SU-DHL-6 (cell line): ENCODE measurements around the gene TTC3.
"Not testable (repeated sequence)": the region's sequence is repeated elsewhere in the genome, so short reads cannot be mapped to it uniquely, and the experiment has no call there.

ENCODE experiments used
- H2AFZ ChIP-seq: fragments of 200-600 bp; sonication (generic); 2 replicates; pipeline ENCODE4 v1.6.1; 2014; ENCODE audit warnings: low read depth, mild to moderate bottlenecking, moderate library complexity, mixed read lengths, antibody characterized with exemption, low read length; ENCODE audit not compliant: severe bottlenecking
- H3F3A ChIP-seq: fragments of 200-600 bp; shearing (Covaris generic); 2 replicates; pipeline ENCODE4 v1.6.0; 2016; ENCODE audit warnings: antibody characterized with exemption, mild to moderate bottlenecking; ENCODE audit not compliant: insufficient read depth
- H3K27ac ChIP-seq: fragments of 200-600 bp; sonication (generic); 2 replicates; pipeline ENCODE4 v1.5.1; 2016; ENCODE audit warnings: low read depth, mild to moderate bottlenecking, low read length, moderate library complexity, mixed read lengths
- H3K27me3 ChIP-seq: fragments of 200-600 bp; sonication (generic), shearing (Covaris generic); 2 replicates; pipeline ENCODE4 v1.6.0; 2014; ENCODE audit warnings: mild to moderate bottlenecking, low read length
- H3K36me3 ChIP-seq: fragments of 200-600 bp; sonication (generic); 2 replicates; pipeline ENCODE4 v1.6.1; 2014; ENCODE audit warnings: mild to moderate bottlenecking, low read length, mixed read lengths
- H3K4me2 ChIP-seq: fragments of 300-600, 200-600 bp; shearing (Covaris generic), sonication (generic); 2 replicates; pipeline ENCODE4 v1.6.0; 2014; ENCODE audit warnings: low read length, low read depth, mild to moderate bottlenecking; ENCODE audit not compliant: poor library complexity, severe bottlenecking
- H3K4me3 ChIP-seq: fragments of 200-600 bp; sonication (generic); 2 replicates; pipeline ENCODE4 v1.5.1; 2014; ENCODE audit warnings: antibody characterized with exemption, low read length, mild to moderate bottlenecking, mixed read lengths; ENCODE audit not compliant: insufficient read depth, poor library complexity, severe bottlenecking
- H3K79me2 ChIP-seq: fragments of 200-600 bp; sonication (generic); 2 replicates; pipeline ENCODE4 v1.6.1; 2014; ENCODE audit warnings: mild to moderate bottlenecking, low read length, moderate library complexity; ENCODE audit not compliant: insufficient read depth
- H3K9ac ChIP-seq: fragments of 200-600 bp; sonication (generic); 2 replicates; pipeline ENCODE4 v1.7.0; 2014; ENCODE audit warnings: mild to moderate bottlenecking, low read length
- H3K9me2 ChIP-seq: fragments of 200-600 bp; sonication (generic); replicated peaks from 2 replicates; pipeline ENCODE4 v1.6.1; 2014; ENCODE audit warnings: low read length; ENCODE audit not compliant: insufficient read depth
- H3K9me3 ChIP-seq: fragments of 200-600 bp; sonication (generic); 2 replicates; pipeline ENCODE4 v1.6.1; 2014; ENCODE audit warnings: low read length, mixed read lengths; ENCODE audit not compliant: insufficient read depth
- H4K20me1 ChIP-seq: fragments of 200-600 bp; sonication (generic); 2 replicates; pipeline ENCODE4 v1.6.1; 2014; ENCODE audit warnings: low read depth, mild to moderate bottlenecking, antibody characterized with exemption, low read length, moderate library complexity, mixed read lengths
- CTCF ChIP-seq: fragments of 200-600 bp; sonication (generic); IDR thresholded peaks from one replicate; pipeline ENCODE4 v1.5.1; 2017; ENCODE audit warnings: antibody characterized with exemption, mild to moderate bottlenecking, low read length, moderate library complexity; ENCODE audit not compliant: insufficient read depth, poor library complexity, severe bottlenecking
- EZH2phosphoT487 ChIP-seq: fragments of 200-600 bp; sonication (generic), shearing (Covaris generic); conservative IDR thresholded peaks from 2 replicates; pipeline ENCODE4 v1.6.1; 2018; ENCODE audit warnings: mild to moderate bottlenecking, antibody characterized with exemption, low read length, moderate library complexity, mixed read lengths

Gene TTC3

GRCh38 chr21:37101384-37101783, 28.3 kb downstream of the TTC3 start:
- no peak overlapping the region for H2AFZ ChIP-seq
- no peaks in the 10 kb centered on the region for H3F3A ChIP-seq
- H3K4me3 ChIP-seq, result no peak overlapping the region
- H3K36me3 ChIP-seq, result peaks cover 16% of the 10 kb centered on the region; the same call in 1 of the 2 replicates
- no peaks in the 10 kb centered on the region for H4K20me1 ChIP-seq
- no peak overlapping the region for H3K27ac ChIP-seq
- H3K9me2 ChIP-seq, result no peaks in the 10 kb centered on the region
- no peak overlapping the region for H3K9ac ChIP-seq
- no peak overlapping the region for H3K4me2 ChIP-seq
- H3K9me3 ChIP-seq, result no peaks in the 10 kb centered on the region
- TF ChIP-seq EZH2phosphoT487 (no peak), CTCF (no peak)
- H3K27me3 ChIP-seq, result no peaks in the 10 kb centered on the region
- H3K79me2 ChIP-seq, result no peaks in the 10 kb centered on the region

DNA sequence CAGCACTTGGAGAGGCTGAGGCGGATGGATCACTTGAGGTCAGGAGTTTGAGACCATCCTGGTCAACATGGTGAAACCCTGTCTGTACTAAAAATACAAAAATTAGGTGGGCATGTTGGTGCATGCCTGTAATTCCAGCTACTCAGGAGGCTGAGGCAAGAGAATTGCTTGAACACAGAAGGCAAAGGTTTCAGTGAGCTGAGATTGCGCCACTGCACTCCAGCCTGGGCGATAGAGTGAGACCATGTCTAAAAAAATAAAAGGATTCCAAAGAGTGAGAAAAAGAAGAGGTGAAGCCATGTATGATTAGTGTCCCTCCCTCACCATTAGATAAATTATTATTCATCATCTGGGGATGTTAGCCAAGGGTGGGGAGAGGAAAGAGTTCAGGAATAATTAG, 29.7 kb downstream of the TTC3 start:
- H3K4me2 ChIP-seq, H3K27me3 ChIP-seq, H2AFZ ChIP-seq, H3K9me2 ChIP-seq, H3K27ac ChIP-seq, H4K20me1 ChIP-seq, H3K79me2 ChIP-seq, H3K36me3 ChIP-seq, H3F3A ChIP-seq, H3K9ac ChIP-seq, H3K9me3 ChIP-seq, H3K4me3 ChIP-seq: not testable (repeated sequence)

DNA sequence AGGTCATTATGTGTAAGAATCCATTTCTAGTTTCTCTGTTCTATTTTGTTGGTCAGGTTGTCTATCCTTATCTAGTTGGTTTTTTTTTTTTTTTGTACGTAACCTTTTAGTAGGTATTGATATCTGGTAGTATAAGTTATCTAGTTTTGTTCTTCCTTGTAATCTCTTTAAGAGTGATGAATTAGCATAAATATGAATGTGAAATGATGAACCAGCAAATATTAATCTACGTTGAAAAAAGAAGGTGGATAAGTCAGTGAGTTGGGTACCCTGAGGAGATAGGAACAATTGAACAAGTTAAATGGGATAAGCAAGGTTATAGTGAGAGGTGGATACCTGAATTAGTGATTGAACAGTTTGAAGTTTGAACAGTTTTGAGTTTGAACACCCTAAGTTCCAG, 33.9 kb downstream of the TTC3 start:
- Histone ChIP-seq H3K9ac (no peak overlapping the region), H3K4me3 (no peak overlapping the region), H3K9me2 (no peaks in the 10 kb centered on the region), H3F3A (no peaks in the 10 kb centered on the region), H3K27ac (no peak overlapping the region), H3K9me3 (no peaks in the 10 kb centered on the region), H2AFZ (no peak overlapping the region), H3K27me3 (no peaks in the 10 kb centered on the region), H3K36me3 (peaks cover 2% of the 10 kb centered on the region; the same call in 1 of the 2 replicates), H3K79me2 (no peaks in the 10 kb centered on the region), H3K4me2 (no peak overlapping the region), H4K20me1 (no peaks in the 10 kb centered on the region)
- TF ChIP-seq CTCF (no peak), EZH2phosphoT487 (no peak)

DNA sequence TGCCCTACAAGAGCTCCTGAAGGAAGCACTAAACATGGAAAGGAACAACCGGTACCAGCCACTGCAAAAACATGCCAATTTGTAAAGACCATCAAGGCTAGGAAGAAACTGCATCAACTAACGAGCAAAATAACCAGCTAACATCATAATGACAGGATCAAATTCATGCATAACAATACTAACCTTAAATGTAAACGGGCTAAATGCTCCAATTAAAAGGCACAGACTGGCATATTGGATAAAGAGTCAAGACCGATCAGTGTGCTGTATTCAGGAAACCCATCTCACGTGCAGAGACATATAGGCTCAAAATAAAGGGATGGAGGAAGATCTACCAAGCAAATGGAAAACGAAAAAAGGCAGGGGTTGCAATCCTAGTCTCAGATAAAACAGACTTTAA, 38.0 kb downstream of the TTC3 start:
- H3K79me2 ChIP-seq, H3K27ac ChIP-seq, H3K9ac ChIP-seq, H3K9me3 ChIP-seq, H3K36me3 ChIP-seq, H2AFZ ChIP-seq, H3F3A ChIP-seq, H3K4me2 ChIP-seq, H3K4me3 ChIP-seq, H3K9me2 ChIP-seq, H3K27me3 ChIP-seq, H4K20me1 ChIP-seq: not testable (repeated sequence)

DNA sequence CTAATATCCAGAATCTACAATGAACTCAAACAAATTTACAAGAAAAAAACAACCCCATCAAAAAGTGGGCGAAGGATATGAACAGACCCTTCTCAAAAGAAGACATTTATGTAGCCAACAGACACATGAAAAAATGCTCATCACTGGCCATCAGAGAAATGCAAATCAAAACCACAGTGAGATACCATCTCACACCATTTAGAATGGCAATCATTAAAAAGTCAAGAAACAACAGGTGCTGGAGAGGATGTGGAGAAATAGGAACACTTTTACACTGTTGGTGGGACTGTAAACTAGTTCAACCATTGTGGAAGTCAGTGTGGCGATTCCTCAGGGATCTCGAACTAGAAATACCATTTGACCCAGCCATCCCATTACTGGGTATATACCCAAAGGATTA, 41.2 kb downstream of the TTC3 start:
- H4K20me1 ChIP-seq, H3K4me2 ChIP-seq, H3K79me2 ChIP-seq, H3K4me3 ChIP-seq, H3K27me3 ChIP-seq, H2AFZ ChIP-seq, H3K27ac ChIP-seq, H3K9ac ChIP-seq, H3K36me3 ChIP-seq, H3F3A ChIP-seq, H3K9me3 ChIP-seq, H3K9me2 ChIP-seq: not testable (repeated sequence)

DNA sequence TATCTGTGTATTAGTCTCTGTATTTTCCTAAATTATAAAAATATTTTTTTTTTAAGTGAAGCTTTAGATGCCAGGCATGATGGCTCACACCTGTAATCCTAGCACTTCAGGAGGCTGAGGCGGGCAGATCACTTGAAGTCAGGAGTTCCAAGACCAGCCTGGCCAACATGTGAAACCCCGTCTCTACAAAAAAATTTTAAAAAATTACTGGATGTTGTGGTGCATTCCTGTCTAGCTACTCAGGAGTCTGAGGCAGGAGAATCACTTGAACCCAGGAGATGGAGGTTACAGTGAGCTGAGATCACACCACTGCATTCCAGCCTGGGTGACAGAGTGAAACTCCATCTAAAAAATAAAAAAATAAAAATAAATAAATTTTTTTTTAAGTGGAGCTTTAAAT, 43.4 kb downstream of the TTC3 start:
- H3K79me2 ChIP-seq, H3K9ac ChIP-seq, H3K4me3 ChIP-seq, H3K36me3 ChIP-seq, H3K9me3 ChIP-seq, H3K9me2 ChIP-seq, H3K4me2 ChIP-seq, H4K20me1 ChIP-seq, H3F3A ChIP-seq, H3K27ac ChIP-seq, H2AFZ ChIP-seq, H3K27me3 ChIP-seq: not testable (repeated sequence)
